ENCODE results near the gene CCL27.

The CCL27 gene

DNA sequence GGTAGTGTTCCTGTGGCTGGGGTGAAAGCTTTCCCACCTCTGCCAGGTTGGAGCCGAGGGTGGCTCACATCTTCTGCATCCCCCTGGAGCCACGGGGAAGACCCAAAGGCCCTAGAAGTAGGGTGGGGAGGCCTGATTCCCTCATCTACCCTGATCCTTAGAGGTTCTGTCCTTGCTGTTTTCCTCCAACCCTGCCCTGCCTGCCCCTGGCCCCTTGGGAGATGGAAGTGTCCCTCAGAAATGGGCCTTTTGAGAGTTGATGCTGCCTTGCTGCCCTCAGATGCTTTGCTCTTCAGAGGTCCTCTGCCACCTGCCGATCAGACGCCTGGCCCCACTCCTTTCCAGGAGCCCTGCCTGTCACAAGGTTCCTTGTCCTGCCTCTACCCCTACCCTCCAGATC is 22.4 kb upstream of the CCL27 start:
- no peaks in the 10 kb centered on the region for H3F3A ChIP-seq (ENCODE audit: insufficient read depth)
- H3K9me3 ChIP-seq (ENCODE audit: insufficient read depth, low read length), result no peaks in the 10 kb centered on the region
- H3K36me3 ChIP-seq (ENCODE audit: low read length), result no peaks in the 10 kb centered on the region
- H3K27ac ChIP-seq (ENCODE audit: low read depth, low read length), result no peak overlapping the region
- no peaks in the 10 kb centered on the region for H3K9me2 ChIP-seq (replicated peaks; ENCODE audit: insufficient read depth, low read length)
- no peak overlapping the region for H2AFZ ChIP-seq (ENCODE audit: low read depth, low read length, severe bottlenecking)
- no peak overlapping the region for H3K4me3 ChIP-seq (ENCODE audit: insufficient read depth, low read length, poor library complexity, severe bottlenecking)
- TF ChIP-seq EZH2phosphoT487 (conservative IDR thresholded peaks at IDR 0.05; ENCODE audit: low read length) (no peak), CTCF (IDR thresholded peaks at IDR 0.05; ENCODE audit: insufficient read depth, low read length, poor library complexity, severe bottlenecking) (no peak)
- no peaks in the 10 kb centered on the region for H4K20me1 ChIP-seq (ENCODE audit: low read depth, low read length)
- H3K9ac ChIP-seq (ENCODE audit: low read length), result no peak overlapping the region
- no peaks in the 10 kb centered on the region for H3K79me2 ChIP-seq (ENCODE audit: insufficient read depth, low read length)
- no peaks in the 10 kb centered on the region for H3K27me3 ChIP-seq (ENCODE audit: low read length)
- H3K4me2 ChIP-seq (ENCODE audit: low read depth, low read length, poor library complexity, severe bottlenecking), result no peak overlapping the region

GRCh38 chr9:34684145-34684544 is 21.7 kb upstream of the CCL27 start:
- Histone ChIP-seq H3K27me3 (ENCODE audit: low read length) (no peaks in the 10 kb centered on the region), H3K4me2 (ENCODE audit: low read depth, low read length, poor library complexity, severe bottlenecking) (no peak overlapping the region), H3K4me3 (ENCODE audit: insufficient read depth, low read length, poor library complexity, severe bottlenecking) (no peak overlapping the region)

DNA sequence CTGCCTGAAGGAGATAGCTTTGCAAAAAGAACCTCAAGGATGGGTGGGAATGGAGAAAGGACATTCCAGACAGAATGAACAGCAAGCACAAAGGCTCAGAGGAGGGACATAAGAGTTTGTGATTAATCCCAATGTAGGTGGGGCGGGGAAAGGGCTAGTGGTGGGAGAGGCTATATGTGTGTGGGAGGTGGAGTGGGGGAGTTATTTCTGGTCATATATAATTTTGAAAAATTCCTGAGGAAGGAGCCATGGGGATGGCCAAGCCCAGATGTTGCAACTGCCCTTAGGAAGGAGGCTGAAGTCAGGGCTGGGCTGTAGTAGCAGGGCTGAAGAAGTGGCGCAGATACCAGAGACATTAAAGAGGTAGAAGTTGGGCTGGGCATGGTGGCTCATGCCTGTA is 13.4 kb upstream of the CCL27 start:
- Histone ChIP-seq H3K9me3 (ENCODE audit: insufficient read depth, low read length) (no peaks in the 10 kb centered on the region), H2AFZ (ENCODE audit: low read depth, low read length, severe bottlenecking) (no peak overlapping the region), H3F3A (ENCODE audit: insufficient read depth) (no peaks in the 10 kb centered on the region), H3K9ac (ENCODE audit: low read length) (no peak overlapping the region), H3K27ac (ENCODE audit: low read depth, low read length) (no peak overlapping the region), H3K9me2 (replicated peaks; ENCODE audit: insufficient read depth, low read length) (no peaks in the 10 kb centered on the region), H3K27me3 (ENCODE audit: low read length) (no peaks in the 10 kb centered on the region), H3K36me3 (ENCODE audit: low read length) (no peaks in the 10 kb centered on the region), H3K4me3 (ENCODE audit: insufficient read depth, low read length, poor library complexity, severe bottlenecking) (no peak overlapping the region), H3K4me2 (ENCODE audit: low read depth, low read length, poor library complexity, severe bottlenecking) (no peak overlapping the region), H4K20me1 (ENCODE audit: low read depth, low read length) (no peaks in the 10 kb centered on the region), H3K79me2 (ENCODE audit: insufficient read depth, low read length) (no peaks in the 10 kb centered on the region)
- TF ChIP-seq CTCF (IDR thresholded peaks at IDR 0.05; ENCODE audit: insufficient read depth, low read length, poor library complexity, severe bottlenecking) (no peak), EZH2phosphoT487 (conservative IDR thresholded peaks at IDR 0.05; ENCODE audit: low read length) (no peak)

More at GRCh38 chr9:34684145-34684544, 21.7 kb upstream of the CCL27 start:
- no peak overlapping the region for H3K27ac ChIP-seq (ENCODE audit: low read depth, low read length)
- no peak for TF ChIP-seq EZH2phosphoT487 (conservative IDR thresholded peaks at IDR 0.05; ENCODE audit: low read length)
- TF ChIP-seq CTCF (IDR thresholded peaks at IDR 0.05; ENCODE audit: insufficient read depth, low read length, poor library complexity, severe bottlenecking), result no peak
- no peaks in the 10 kb centered on the region for H3K9me2 ChIP-seq (replicated peaks; ENCODE audit: insufficient read depth, low read length)
- H3K9me3 ChIP-seq (ENCODE audit: insufficient read depth, low read length), result no peaks in the 10 kb centered on the region
- no peak overlapping the region for H2AFZ ChIP-seq (ENCODE audit: low read depth, low read length, severe bottlenecking)
- H3K9ac ChIP-seq (ENCODE audit: low read length), result no peak overlapping the region
- H4K20me1 ChIP-seq (ENCODE audit: low read depth, low read length), result no peaks in the 10 kb centered on the region
- no peaks in the 10 kb centered on the region for H3K79me2 ChIP-seq (ENCODE audit: insufficient read depth, low read length)
- no peaks in the 10 kb centered on the region for H3K36me3 ChIP-seq (ENCODE audit: low read length)
- H3F3A ChIP-seq (ENCODE audit: insufficient read depth), result no peaks in the 10 kb centered on the region

All from SU-DHL-6 (cell line).